ENCODE measurements around the gene TSHZ2.

TSHZ2 gene

GRCh38 chr20:52975029-52975732 lies 3.0 kb downstream of the TSHZ2 start:
- Mint-ChIP-seq H3K9me3 (no peaks in the 10 kb centered on the region), H3K4me3 (peak overlapping the region; percentile 1), H3K36me3 (no peaks in the 10 kb centered on the region), H3K27ac (no peak overlapping the region), H3K4me1 (peaks cover 17% of the 10 kb centered on the region)
- no peak for ATAC-seq
- DNase-seq (ENCODE audit: low spot score in 2 of 2) = no peak

- Mint-ChIP-seq H3K27ac (no peak overlapping the region), H3K9me3 (no peaks in the 10 kb centered on the region), H3K4me3 (peak overlapping the region; percentile 1), H3K36me3 (no peaks in the 10 kb centered on the region), H3K4me1 (peaks cover 17% of the 10 kb centered on the region)
- no peak for ATAC-seq
- DNase-seq (ENCODE audit: low spot score in 2 of 2) = no peak
Observed at GRCh38 chr20:52975803-52976531, 3.8 kb downstream of the TSHZ2 start.

GRCh38 chr20:52978851-52979250 lies 6.7 kb downstream of the TSHZ2 start:
- Mint-ChIP-seq H3K36me3 (no peaks in the 10 kb centered on the region), H3K27ac (no peak overlapping the region), H3K9me3 (no peaks in the 10 kb centered on the region), H3K4me1 (no peaks in the 10 kb centered on the region), H3K4me3 (no peak overlapping the region)
- DNase-seq (ENCODE audit: low spot score in 2 of 2) = no peak
- ATAC-seq = no peak

- no peaks in the 10 kb centered on the region for H3K36me3 Mint-ChIP-seq
- H3K4me1 Mint-ChIP-seq = no peaks in the 10 kb centered on the region
- H3K27ac Mint-ChIP-seq = no peak overlapping the region
- no peak for DNase-seq (ENCODE audit: low spot score in 2 of 2)
- no peaks in the 10 kb centered on the region for H3K9me3 Mint-ChIP-seq
- no peak overlapping the region for H3K4me3 Mint-ChIP-seq
- no peak for ATAC-seq
Observed at GRCh38 chr20:52981051-52981450, 8.9 kb downstream of the TSHZ2 start.

- H3K36me3 Mint-ChIP-seq = no peaks in the 10 kb centered on the region
- DNase-seq (ENCODE audit: low spot score in 2 of 2) = no peak
- no peak overlapping the region for H3K27ac Mint-ChIP-seq
- ATAC-seq = no peak
- H3K9me3 Mint-ChIP-seq = no peaks in the 10 kb centered on the region
- H3K4me1 Mint-ChIP-seq = no peaks in the 10 kb centered on the region
- H3K4me3 Mint-ChIP-seq = no peak overlapping the region
Observed at GRCh38 chr20:52983726-52984450, 11.7 kb downstream of the TSHZ2 start.

GRCh38 chr20:52984451-52984810 lies 12.3 kb downstream of the TSHZ2 start:
- Mint-ChIP-seq H3K4me3 (no peak overlapping the region), H3K9me3 (no peaks in the 10 kb centered on the region), H3K36me3 (no peaks in the 10 kb centered on the region), H3K4me1 (no peaks in the 10 kb centered on the region), H3K27ac (no peak overlapping the region)
- ATAC-seq (no peak), DNase-seq (ENCODE audit: low spot score in 2 of 2) (no peak)

- Mint-ChIP-seq H3K9me3 (no peaks in the 10 kb centered on the region), H3K36me3 (no peaks in the 10 kb centered on the region), H3K27ac (no peak overlapping the region), H3K4me1 (no peaks in the 10 kb centered on the region), H3K4me3 (no peak overlapping the region)
- DNase-seq (ENCODE audit: low spot score in 2 of 2) = no peak
- ATAC-seq = no peak
Observed at GRCh38 chr20:52985687-52986086, 13.5 kb downstream of the TSHZ2 start.

GRCh38 chr20:52987295-52987694 lies 15.1 kb downstream of the TSHZ2 start:
- Mint-ChIP-seq H3K4me3 (no peak overlapping the region), H3K9me3 (no peaks in the 10 kb centered on the region), H3K36me3 (no peaks in the 10 kb centered on the region), H3K4me1 (no peaks in the 10 kb centered on the region), H3K27ac (no peak overlapping the region)
- DNase-seq (ENCODE audit: low spot score in 2 of 2) = no peak
- no peak for ATAC-seq

- H3K4me1 Mint-ChIP-seq = no peaks in the 10 kb centered on the region
- no peak overlapping the region for H3K4me3 Mint-ChIP-seq
- no peak overlapping the region for H3K27ac Mint-ChIP-seq
- H3K9me3 Mint-ChIP-seq = no peaks in the 10 kb centered on the region
- ATAC-seq (no peak), DNase-seq (ENCODE audit: low spot score in 2 of 2) (no peak)
- no peaks in the 10 kb centered on the region for H3K36me3 Mint-ChIP-seq
Observed at GRCh38 chr20:52991830-52992229, 19.7 kb downstream of the TSHZ2 start.

GRCh38 chr20:52992632-52993031 lies 20.5 kb downstream of the TSHZ2 start:
- DNase-seq (ENCODE audit: low spot score in 2 of 2) = no peak
- Mint-ChIP-seq H3K4me1 (no peaks in the 10 kb centered on the region), H3K27ac (no peak overlapping the region), H3K36me3 (no peaks in the 10 kb centered on the region), H3K9me3 (no peaks in the 10 kb centered on the region), H3K4me3 (no peak overlapping the region)
- ATAC-seq = no peak

- no peak for DNase-seq (ENCODE audit: low spot score in 2 of 2)
- Mint-ChIP-seq H3K4me1 (no peaks in the 10 kb centered on the region), H3K4me3 (no peak overlapping the region), H3K9me3 (no peaks in the 10 kb centered on the region), H3K36me3 (no peaks in the 10 kb centered on the region), H3K27ac (no peak overlapping the region)
- ATAC-seq = no peak
Observed at GRCh38 chr20:52993076-52993475, 20.9 kb downstream of the TSHZ2 start.

- no peak for ATAC-seq
- H3K36me3 Mint-ChIP-seq = no peaks in the 10 kb centered on the region
- no peaks in the 10 kb centered on the region for H3K9me3 Mint-ChIP-seq
- DNase-seq (ENCODE audit: low spot score in 2 of 2) = no peak
- no peak overlapping the region for H3K27ac Mint-ChIP-seq
- no peaks in the 10 kb centered on the region for H3K4me1 Mint-ChIP-seq
- no peak overlapping the region for H3K4me3 Mint-ChIP-seq
Observed at GRCh38 chr20:52994184-52994970, 22.2 kb downstream of the TSHZ2 start.

- no peaks in the 10 kb centered on the region for H3K9me3 Mint-ChIP-seq
- no peaks in the 10 kb centered on the region for H3K36me3 Mint-ChIP-seq
- no peak overlapping the region for H3K27ac Mint-ChIP-seq
- ATAC-seq (no peak), DNase-seq (ENCODE audit: low spot score in 2 of 2) (no peak)
- peaks cover 2% of the 10 kb centered on the region for H3K4me1 Mint-ChIP-seq
- no peak overlapping the region for H3K4me3 Mint-ChIP-seq
Observed at GRCh38 chr20:52996130-52996529, 24.0 kb downstream of the TSHZ2 start.

GRCh38 chr20:52996658-52997057 lies 24.5 kb downstream of the TSHZ2 start:
- Mint-ChIP-seq H3K4me3 (no peak overlapping the region), H3K27ac (no peak overlapping the region), H3K4me1 (peaks cover 7% of the 10 kb centered on the region), H3K9me3 (no peaks in the 10 kb centered on the region), H3K36me3 (no peaks in the 10 kb centered on the region)
- ATAC-seq (no peak), DNase-seq (ENCODE audit: low spot score in 2 of 2) (no peak)

GRCh38 chr20:52998268-52998667 lies 26.1 kb downstream of the TSHZ2 start:
- Mint-ChIP-seq H3K36me3 (no peaks in the 10 kb centered on the region), H3K27ac (no peak overlapping the region), H3K4me1 (peaks cover 10% of the 10 kb centered on the region)

More at GRCh38 chr20:52998268-52998667, 26.1 kb downstream of the TSHZ2 start:
- no peaks in the 10 kb centered on the region for H3K9me3 Mint-ChIP-seq
- no peak for DNase-seq (ENCODE audit: low spot score in 2 of 2)
- ATAC-seq = no peak
- H3K4me3 Mint-ChIP-seq = no peak overlapping the region
